ENCODE data around the gene POLR2B.

The POLR2B gene

DNA sequence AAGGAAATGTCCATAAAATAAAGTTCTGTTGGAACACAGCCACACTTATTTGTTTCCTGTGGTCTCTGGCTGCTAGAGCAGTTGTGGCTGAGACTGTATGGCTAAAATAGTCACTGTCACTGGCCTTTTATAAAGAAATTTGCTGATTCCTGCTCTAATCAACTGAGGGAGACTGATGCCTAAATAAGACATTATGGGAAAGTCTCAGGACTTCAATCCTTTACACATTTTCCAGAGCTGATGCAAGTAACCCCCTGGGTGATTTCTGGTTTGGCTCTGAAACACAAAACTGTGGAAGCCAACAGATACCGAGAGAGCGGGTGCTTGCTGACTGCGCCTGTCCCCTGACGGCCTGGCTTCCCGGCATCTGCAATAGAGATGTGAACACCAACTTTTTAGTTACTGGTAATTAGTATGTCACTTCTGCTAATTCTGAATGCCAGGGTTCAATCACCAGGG, 64.0 kb downstream of the POLR2B start:
- TF ChIP-seq, protein P1, sequence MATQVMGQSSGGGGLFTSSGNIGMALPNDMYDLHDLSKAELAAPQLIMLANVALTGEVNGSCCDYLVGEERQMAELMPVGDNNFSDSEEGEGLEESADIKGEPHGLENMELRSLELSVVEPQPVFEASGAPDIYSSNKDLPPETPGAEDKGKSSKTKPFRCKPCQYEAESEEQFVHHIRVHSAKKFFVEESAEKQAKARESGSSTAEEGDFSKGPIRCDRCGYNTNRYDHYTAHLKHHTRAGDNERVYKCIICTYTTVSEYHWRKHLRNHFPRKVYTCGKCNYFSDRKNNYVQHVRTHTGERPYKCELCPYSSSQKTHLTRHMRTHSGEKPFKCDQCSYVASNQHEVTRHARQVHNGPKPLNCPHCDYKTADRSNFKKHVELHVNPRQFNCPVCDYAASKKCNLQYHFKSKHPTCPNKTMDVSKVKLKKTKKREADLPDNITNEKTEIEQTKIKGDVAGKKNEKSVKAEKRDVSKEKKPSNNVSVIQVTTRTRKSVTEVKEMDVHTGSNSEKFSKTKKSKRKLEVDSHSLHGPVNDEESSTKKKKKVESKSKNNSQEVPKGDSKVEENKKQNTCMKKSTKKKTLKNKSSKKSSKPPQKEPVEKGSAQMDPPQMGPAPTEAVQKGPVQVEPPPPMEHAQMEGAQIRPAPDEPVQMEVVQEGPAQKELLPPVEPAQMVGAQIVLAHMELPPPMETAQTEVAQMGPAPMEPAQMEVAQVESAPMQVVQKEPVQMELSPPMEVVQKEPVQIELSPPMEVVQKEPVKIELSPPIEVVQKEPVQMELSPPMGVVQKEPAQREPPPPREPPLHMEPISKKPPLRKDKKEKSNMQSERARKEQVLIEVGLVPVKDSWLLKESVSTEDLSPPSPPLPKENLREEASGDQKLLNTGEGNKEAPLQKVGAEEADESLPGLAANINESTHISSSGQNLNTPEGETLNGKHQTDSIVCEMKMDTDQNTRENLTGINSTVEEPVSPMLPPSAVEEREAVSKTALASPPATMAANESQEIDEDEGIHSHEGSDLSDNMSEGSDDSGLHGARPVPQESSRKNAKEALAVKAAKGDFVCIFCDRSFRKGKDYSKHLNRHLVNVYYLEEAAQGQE (IDR thresholded peaks at IDR 0.05; ENCODE audit: insufficient read depth in 1 of 2, low read depth in 2 of 2, low read length in 2 of 2) = no peak
- TF ChIP-seq SIN3A (IDR thresholded peaks at IDR 0.05; ENCODE audit: borderline replicate concordance, insufficient read depth, low read length) = no peak
- TF ChIP-seq POLR2AphosphoS5 (IDR thresholded peaks at IDR 0.05; ENCODE audit: low read depth, low read length) = no peak
- TF ChIP-seq TAF1 (IDR thresholded peaks at IDR 0.05; ENCODE audit: borderline replicate concordance, insufficient read depth, low read length) = no peak
- TF ChIP-seq FOXP2 (optimal IDR thresholded peaks at IDR 0.05; ENCODE audit: borderline replicate concordance, extremely low read depth, extremely low read length, insufficient read depth) = no peak

DNA sequence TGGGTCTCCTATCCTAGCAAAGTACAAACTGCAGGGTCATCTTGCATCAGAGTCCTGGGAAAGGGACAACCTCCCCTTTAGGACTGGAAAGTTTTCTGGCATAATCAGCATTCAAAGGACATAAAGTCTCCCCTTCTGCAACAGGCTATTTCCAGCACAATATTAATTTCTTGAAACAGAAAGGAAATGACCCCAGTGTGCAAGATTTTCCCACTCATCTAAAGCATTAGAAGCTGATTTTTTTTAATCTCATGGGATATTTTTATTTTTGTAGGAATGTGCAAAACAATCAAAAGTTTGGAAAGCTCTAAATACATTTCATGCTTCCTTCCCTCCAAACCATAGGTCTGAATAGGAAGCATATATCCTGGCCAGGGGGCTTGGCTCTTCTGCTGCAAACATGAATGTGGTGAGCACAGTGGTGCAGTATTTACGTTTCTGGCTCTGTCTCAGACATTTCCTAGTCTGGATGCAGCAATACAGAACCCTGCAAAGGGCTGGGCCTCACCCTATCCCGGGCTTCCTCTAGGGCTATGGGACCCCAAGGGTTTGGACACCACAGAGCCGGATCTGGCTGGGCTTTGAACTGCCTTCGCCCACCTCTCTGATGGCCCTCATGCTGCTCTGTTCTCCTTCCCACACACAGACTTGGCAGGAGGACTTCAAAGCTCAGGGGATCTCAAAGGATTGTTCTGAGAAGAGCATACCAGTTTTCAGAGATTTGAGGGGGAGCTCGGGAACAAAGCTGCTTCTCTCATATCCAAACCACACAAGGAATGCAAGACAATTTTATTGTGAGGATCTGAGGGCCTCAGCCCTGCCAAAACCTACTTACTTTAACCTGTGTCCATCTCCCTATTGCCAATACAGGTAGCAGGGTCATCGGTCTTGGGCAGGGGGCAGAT, 64.9 kb downstream of the POLR2B start:
- TF ChIP-seq TAF1 (IDR thresholded peaks at IDR 0.05; ENCODE audit: borderline replicate concordance, insufficient read depth, low read length) (no peak), FOXP2 (optimal IDR thresholded peaks at IDR 0.05; ENCODE audit: borderline replicate concordance, extremely low read depth, extremely low read length, insufficient read depth) (no peak), POLR2AphosphoS5 (IDR thresholded peaks at IDR 0.05; ENCODE audit: low read depth, low read length) (no peak), SIN3A (IDR thresholded peaks at IDR 0.05; ENCODE audit: borderline replicate concordance, insufficient read depth, low read length) (no peak)
- TF ChIP-seq, protein P1 (IDR thresholded peaks at IDR 0.05; ENCODE audit: insufficient read depth in 1 of 2, low read depth in 2 of 2, low read length in 2 of 2) = no peak

DNA sequence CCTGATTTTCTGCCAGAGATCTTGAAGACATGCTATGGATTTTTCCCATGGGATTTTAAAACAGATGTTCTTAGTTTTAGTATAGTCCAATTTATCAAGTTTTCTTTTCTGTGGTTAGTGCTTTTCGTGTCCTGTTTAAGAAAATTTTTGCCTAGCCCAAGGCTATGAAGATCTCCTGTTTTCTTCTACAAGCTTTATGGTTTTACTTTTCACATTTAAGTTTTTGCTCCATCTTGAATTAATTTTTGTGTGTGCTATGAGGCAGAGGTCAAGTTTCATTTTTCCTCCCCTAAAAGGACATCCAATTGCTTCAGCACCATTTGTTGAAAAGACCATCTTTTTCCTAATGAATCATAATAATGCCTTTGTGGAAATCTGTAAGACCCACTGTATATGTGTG, 65.6 kb downstream of the POLR2B start:
- no peak for TF ChIP-seq FOXP2 (optimal IDR thresholded peaks at IDR 0.05; ENCODE audit: borderline replicate concordance, extremely low read depth, extremely low read length, insufficient read depth)
- no peak for TF ChIP-seq SIN3A (IDR thresholded peaks at IDR 0.05; ENCODE audit: borderline replicate concordance, insufficient read depth, low read length)
- no peak for TF ChIP-seq TAF1 (IDR thresholded peaks at IDR 0.05; ENCODE audit: borderline replicate concordance, insufficient read depth, low read length)
- TF ChIP-seq, protein P1 (IDR thresholded peaks at IDR 0.05; ENCODE audit: insufficient read depth in 1 of 2, low read depth in 2 of 2, low read length in 2 of 2) = no peak
- no peak for TF ChIP-seq POLR2AphosphoS5 (IDR thresholded peaks at IDR 0.05; ENCODE audit: low read depth, low read length)

DNA sequence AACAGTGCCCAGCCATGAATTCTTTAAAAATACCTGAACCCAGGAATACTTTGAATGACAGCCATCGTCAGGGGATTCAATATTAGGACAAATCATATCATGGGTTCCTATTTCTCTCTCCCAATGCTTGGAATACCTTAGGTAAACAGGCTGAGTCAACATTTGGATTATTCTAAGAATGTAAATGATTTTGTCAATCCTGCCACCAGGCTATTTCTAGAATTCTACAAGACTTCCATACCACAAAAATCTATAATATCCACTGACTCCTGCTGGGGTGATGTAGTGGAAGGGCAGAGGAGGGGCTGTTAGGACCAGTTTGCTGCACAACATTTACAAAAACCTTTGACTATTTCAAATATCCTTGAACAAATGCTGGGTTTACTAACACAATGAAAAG, 66.3 kb downstream of the POLR2B start:
- TF ChIP-seq FOXP2 (optimal IDR thresholded peaks at IDR 0.05; ENCODE audit: borderline replicate concordance, extremely low read depth, extremely low read length, insufficient read depth) = no peak
- TF ChIP-seq, protein P1 (IDR thresholded peaks at IDR 0.05; ENCODE audit: insufficient read depth in 1 of 2, low read depth in 2 of 2, low read length in 2 of 2) = no peak
- TF ChIP-seq TAF1 (IDR thresholded peaks at IDR 0.05; ENCODE audit: borderline replicate concordance, insufficient read depth, low read length) = no peak
- TF ChIP-seq SIN3A (IDR thresholded peaks at IDR 0.05; ENCODE audit: borderline replicate concordance, insufficient read depth, low read length) = no peak
- TF ChIP-seq POLR2AphosphoS5 (IDR thresholded peaks at IDR 0.05; ENCODE audit: low read depth, low read length) = no peak

Measured in PFSK-1 (cell line).